ENCODE data around the gene TNFRSF6B. TPM values are rescaled to one million over a fixed set of nuclear protein-coding genes. Genes with fewer than 3 reads are reported as not detected.

Gene TNFRSF6B
- polyA plus RNA-seq, 5 donors = 0.98 to 3.3 (median 2.0) TPM

- no peak for DNase-seq
Observed at GRCh38 chr20:63735859-63736718, 39.6 kb downstream of the TNFRSF6B start, which contains the start of gene LIME1. Gene LIME1 (plus strand): TSS chr20:63736664. CDS start chr20:63737550, 886 bp downstream.

GRCh38 chr20:63736893-63737694 is 40.6 kb downstream of the TNFRSF6B start:
- DNase-seq = no peak

GRCh38 chr20:63737695-63737944 is 41.2 kb downstream of the TNFRSF6B start:
- no peak for DNase-seq

- no peak for DNase-seq
Observed at GRCh38 chr20:63737945-63738686, 41.7 kb downstream of the TNFRSF6B start.

GRCh38 chr20:63738687-63739129 is 42.3 kb downstream of the TNFRSF6B start:
- peak in 1 of 2 donors; percentile 38 for DNase-seq

- DNase-seq = peak; percentile 83 to 85
Observed at GRCh38 chr20:63739130-63740069, 42.9 kb downstream of the TNFRSF6B start, which contains the start of gene SLC2A4RG. Gene SLC2A4RG (plus strand): TSS chr20:63739776. CDS start chr20:63739913, 137 bp downstream.

- peak; percentile 36 to 49 for DNase-seq
Observed at GRCh38 chr20:63740070-63740626, 43.7 kb downstream of the TNFRSF6B start.

GRCh38 chr20:63740627-63741353 is 44.3 kb downstream of the TNFRSF6B start:
- peak; percentile 95 to 96 for DNase-seq

- DNase-seq = no peak
Observed at GRCh38 chr20:63741354-63741675, 44.9 kb downstream of the TNFRSF6B start.

GRCh38 chr20:63741676-63742380 is 45.4 kb downstream of the TNFRSF6B start:
- DNase-seq = no peak

GRCh38 chr20:63742381-63743024 is 46.1 kb downstream of the TNFRSF6B start:
- DNase-seq = no peak

- no peak for DNase-seq
Observed at GRCh38 chr20:63743210-63743970, 46.9 kb downstream of the TNFRSF6B start.

GRCh38 chr20:63744158-63744557 is 47.7 kb downstream of the TNFRSF6B start:
- DNase-seq = no peak

GRCh38 chr20:63744574-63745423 is 48.3 kb downstream of the TNFRSF6B start:
- no peak for DNase-seq

GRCh38 chr20:63745424-63745805 is 49.0 kb downstream of the TNFRSF6B start:
- DNase-seq = no peak

- DNase-seq = no peak
Observed at GRCh38 chr20:63745961-63746731, 49.7 kb downstream of the TNFRSF6B start.

All from right lung (tissue), 5 donors.